HUDEP-2 (cell line): ENCODE results near the gene C11orf86.
"Not testable (repeated sequence)": the region's sequence is repeated elsewhere in the genome, so short reads cannot be mapped to it uniquely, and the experiment has no call there.

Experiments
- DNase-seq, 76 experiments: peaks; one replicate each; lab custom pipeline; 2025; ENCODE audit not compliant: unreplicated experiment in 76 of 76; lab: John Stamatoyannopoulos, UW

C11orf86 gene

GRCh38 chr11:66987924-66988637 lies 13.0 kb downstream of the C11orf86 start:
- no peak for DNase-seq

- DNase-seq = not testable (repeated sequence)
Observed at GRCh38 chr11:66988741-66989140, 13.6 kb downstream of the C11orf86 start.

GRCh38 chr11:66989360-66989759 lies 14.3 kb downstream of the C11orf86 start:
- DNase-seq = not testable (repeated sequence)

- DNase-seq = no peak
Observed at GRCh38 chr11:66992041-66992440, 16.9 kb downstream of the C11orf86 start.

- no peak for DNase-seq
Observed at GRCh38 chr11:66996609-66997273, 21.6 kb downstream of the C11orf86 start.

- no peak for DNase-seq
Observed at GRCh38 chr11:66999555-66999954, 24.5 kb downstream of the C11orf86 start.

- no peak for DNase-seq
Observed at GRCh38 chr11:67001332-67001731, 26.2 kb downstream of the C11orf86 start.

GRCh38 chr11:67002297-67002913 lies 27.3 kb downstream of the C11orf86 start:
- no peak for DNase-seq

GRCh38 chr11:67002921-67003411 lies 27.9 kb downstream of the C11orf86 start:
- DNase-seq = no peak

- DNase-seq = not testable (repeated sequence)
Observed at GRCh38 chr11:67005200-67005599, 30.1 kb downstream of the C11orf86 start.

GRCh38 chr11:67006029-67006884 lies 31.2 kb downstream of the C11orf86 start:
- peak in 43 of 76 experiments; percentile 3 to 57 (median 21) for DNase-seq

GRCh38 chr11:67007126-67007525 lies 32.0 kb downstream of the C11orf86 start:
- DNase-seq = no peak

GRCh38 chr11:67010296-67010905 lies 35.3 kb downstream of the C11orf86 start:
- DNase-seq = no peak

- no peak for DNase-seq
Observed at GRCh38 chr11:67013511-67014045, 38.5 kb downstream of the C11orf86 start.

- no peak for DNase-seq
Observed at GRCh38 chr11:67014343-67014742, 39.2 kb downstream of the C11orf86 start.

GRCh38 chr11:67015048-67015447 lies 39.9 kb downstream of the C11orf86 start:
- no peak for DNase-seq

- no peak for DNase-seq
Observed at GRCh38 chr11:67016550-67016949, 41.4 kb downstream of the C11orf86 start.

GRCh38 chr11:67020949-67021348 lies 45.8 kb downstream of the C11orf86 start:
- no peak for DNase-seq

- DNase-seq = peak in 25 of 76 experiments; percentile 7 to 53 (median 30)
Observed at GRCh38 chr11:67022341-67022933, 47.3 kb downstream of the C11orf86 start.
